ENCODE data around the gene CACNA1D. TPM values are rescaled to one million over a fixed set of nuclear protein-coding genes. Genes with fewer than 3 reads are reported as not detected.

CACNA1D gene
- total RNA-seq, 3 donors from 2014 or later: 0.96 to 50.3 (median 32.1) TPM

DNA sequence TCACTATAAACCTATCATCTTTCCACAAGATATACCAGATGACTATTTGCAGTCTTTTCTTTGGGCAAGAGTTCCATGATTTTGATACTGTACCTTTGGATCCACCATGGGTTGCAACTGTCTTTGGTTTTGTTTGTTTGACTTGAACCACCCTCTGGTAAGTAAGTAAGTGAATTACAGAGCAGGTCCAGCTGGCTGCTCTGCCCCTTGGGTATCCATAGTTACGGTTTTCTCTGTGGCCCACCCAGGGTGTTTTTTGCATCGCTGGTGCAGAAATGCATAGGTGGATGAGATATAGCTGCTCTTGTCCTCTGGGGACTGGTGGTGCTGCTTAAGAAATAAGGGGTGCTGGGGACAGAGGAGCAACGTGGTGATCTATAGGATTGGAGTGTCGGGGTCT is 318.0 kb downstream of the CACNA1D start:
- intact Hi-C loops (cut with DNase I; ENCODE audit: low total_unique reads): no loop called here
- TF ChIP-seq POLR2AphosphoS5 (IDR thresholded peaks at IDR 0.05) (no peak), POLR2A (IDR thresholded peaks at IDR 0.05) (no peak)
- TF ChIP-seq, protein P1, sequence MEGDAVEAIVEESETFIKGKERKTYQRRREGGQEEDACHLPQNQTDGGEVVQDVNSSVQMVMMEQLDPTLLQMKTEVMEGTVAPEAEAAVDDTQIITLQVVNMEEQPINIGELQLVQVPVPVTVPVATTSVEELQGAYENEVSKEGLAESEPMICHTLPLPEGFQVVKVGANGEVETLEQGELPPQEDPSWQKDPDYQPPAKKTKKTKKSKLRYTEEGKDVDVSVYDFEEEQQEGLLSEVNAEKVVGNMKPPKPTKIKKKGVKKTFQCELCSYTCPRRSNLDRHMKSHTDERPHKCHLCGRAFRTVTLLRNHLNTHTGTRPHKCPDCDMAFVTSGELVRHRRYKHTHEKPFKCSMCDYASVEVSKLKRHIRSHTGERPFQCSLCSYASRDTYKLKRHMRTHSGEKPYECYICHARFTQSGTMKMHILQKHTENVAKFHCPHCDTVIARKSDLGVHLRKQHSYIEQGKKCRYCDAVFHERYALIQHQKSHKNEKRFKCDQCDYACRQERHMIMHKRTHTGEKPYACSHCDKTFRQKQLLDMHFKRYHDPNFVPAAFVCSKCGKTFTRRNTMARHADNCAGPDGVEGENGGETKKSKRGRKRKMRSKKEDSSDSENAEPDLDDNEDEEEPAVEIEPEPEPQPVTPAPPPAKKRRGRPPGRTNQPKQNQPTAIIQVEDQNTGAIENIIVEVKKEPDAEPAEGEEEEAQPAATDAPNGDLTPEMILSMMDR (IDR thresholded peaks at IDR 0.05): no peak

DNA sequence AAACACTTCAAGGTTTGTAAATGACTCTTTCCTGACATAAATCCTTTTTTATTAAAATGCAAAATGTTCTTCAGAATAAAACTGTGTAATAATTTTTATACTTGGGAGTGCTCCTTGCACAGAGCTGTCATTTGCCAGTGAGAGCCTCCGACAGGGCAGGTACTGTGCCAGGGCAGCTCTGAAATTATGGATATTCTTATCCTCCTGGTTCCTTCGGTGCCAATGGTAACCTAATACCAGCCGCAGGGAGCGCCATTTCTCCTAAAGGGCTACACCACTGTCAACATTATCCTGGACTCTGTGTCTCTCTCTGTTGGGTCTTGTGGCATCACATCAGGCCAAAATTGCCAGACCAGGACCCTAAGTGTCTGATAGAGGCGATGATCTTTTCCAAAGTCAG is 318.8 kb downstream of the CACNA1D start:
- H3K4me3 ChIP-seq: no peak overlapping the region
- peaks cover 5% of the 10 kb centered on the region for H3K36me3 ChIP-seq
- no peak for DNase-seq (ENCODE audit: low spot score in 2 of 2)
- no peaks in the 10 kb centered on the region for H3K27me3 ChIP-seq
- no peak overlapping the region for H3K27ac ChIP-seq
- no peaks in the 10 kb centered on the region for H3K9me3 ChIP-seq
- no peaks in the 10 kb centered on the region for H3K4me1 ChIP-seq
- intact Hi-C loops (cut with DNase I; ENCODE audit: low total_unique reads): no loop called here
- TF ChIP-seq, protein P1 (IDR thresholded peaks at IDR 0.05): no peak
- no peak for TF ChIP-seq POLR2A (IDR thresholded peaks at IDR 0.05)
- TF ChIP-seq POLR2AphosphoS5 (IDR thresholded peaks at IDR 0.05): no peak

More for the DNA sequence above, 318.0 kb downstream of the CACNA1D start:
- no peaks in the 10 kb centered on the region for H3K9me3 ChIP-seq
- no peaks in the 10 kb centered on the region for H3K4me1 ChIP-seq
- no peak overlapping the region for H3K4me3 ChIP-seq
- no peak overlapping the region for H3K27ac ChIP-seq
- H3K27me3 ChIP-seq: no peaks in the 10 kb centered on the region
- DNase-seq (ENCODE audit: low spot score in 2 of 2): no peak
- peaks cover 4% of the 10 kb centered on the region for H3K36me3 ChIP-seq

DNA sequence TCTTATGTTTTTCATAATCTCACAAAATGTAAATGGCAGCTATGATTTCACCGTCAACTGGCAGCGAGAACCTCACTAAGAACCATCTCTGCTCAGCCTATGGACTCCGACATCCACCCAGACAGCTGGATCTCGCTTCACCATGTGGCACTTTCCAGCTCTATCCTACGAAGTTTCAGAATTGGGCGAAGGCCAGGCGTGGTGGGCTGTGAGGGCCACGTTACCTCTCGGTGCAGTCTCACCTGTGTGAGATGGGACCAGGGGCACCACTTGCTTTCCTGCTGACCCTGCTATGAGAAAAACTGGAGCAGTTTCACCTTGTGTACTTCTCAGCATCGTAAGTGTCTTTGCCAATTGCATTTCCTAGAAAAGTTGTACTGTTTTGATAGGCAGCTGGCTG is 319.5 kb downstream of the CACNA1D start:
- DNase-seq (ENCODE audit: low spot score in 2 of 2): no peak
- Histone ChIP-seq H3K27me3 (no peaks in the 10 kb centered on the region), H3K4me3 (no peak overlapping the region), H3K9me3 (no peaks in the 10 kb centered on the region), H3K4me1 (no peaks in the 10 kb centered on the region), H3K27ac (no peak overlapping the region), H3K36me3 (peaks cover 5% of the 10 kb centered on the region)
- no peak for TF ChIP-seq POLR2AphosphoS5 (IDR thresholded peaks at IDR 0.05)
- TF ChIP-seq, protein P1 (IDR thresholded peaks at IDR 0.05): no peak
- intact Hi-C loops (cut with DNase I; ENCODE audit: low total_unique reads): no loop called here

DNA sequence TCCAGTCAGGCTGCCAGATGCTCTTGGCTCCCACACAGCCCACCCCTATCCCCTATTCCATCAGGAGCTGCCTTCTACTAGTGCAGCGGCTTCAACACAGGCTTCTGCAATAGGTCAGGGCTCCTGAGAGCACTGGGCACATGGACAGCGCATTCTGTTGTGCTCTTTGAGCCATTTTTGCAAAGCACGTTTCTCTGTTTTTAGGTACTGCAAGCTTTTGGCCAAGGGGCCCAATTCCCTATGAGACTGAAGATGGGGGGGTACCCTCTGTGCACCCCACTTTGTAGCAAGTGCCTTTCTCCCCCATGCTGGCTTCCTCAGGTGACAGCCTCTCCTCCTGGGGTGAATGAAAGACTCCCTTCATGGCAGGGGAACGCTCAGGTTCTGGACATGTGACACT is 320.7 kb downstream of the CACNA1D start:
- Histone ChIP-seq H3K4me1 (no peaks in the 10 kb centered on the region), H3K27me3 (no peaks in the 10 kb centered on the region), H3K36me3 (peaks cover 5% of the 10 kb centered on the region), H3K27ac (no peak overlapping the region), H3K9me3 (no peaks in the 10 kb centered on the region), H3K4me3 (no peak overlapping the region)
- no peak for DNase-seq (ENCODE audit: low spot score in 2 of 2)
- TF ChIP-seq, protein P1 (IDR thresholded peaks at IDR 0.05): no peak
- TF ChIP-seq POLR2AphosphoS5 (IDR thresholded peaks at IDR 0.05): no peak
- no peak for TF ChIP-seq POLR2A (IDR thresholded peaks at IDR 0.05)
- intact Hi-C loops (cut with DNase I; ENCODE audit: low total_unique reads): no loop called here

DNA sequence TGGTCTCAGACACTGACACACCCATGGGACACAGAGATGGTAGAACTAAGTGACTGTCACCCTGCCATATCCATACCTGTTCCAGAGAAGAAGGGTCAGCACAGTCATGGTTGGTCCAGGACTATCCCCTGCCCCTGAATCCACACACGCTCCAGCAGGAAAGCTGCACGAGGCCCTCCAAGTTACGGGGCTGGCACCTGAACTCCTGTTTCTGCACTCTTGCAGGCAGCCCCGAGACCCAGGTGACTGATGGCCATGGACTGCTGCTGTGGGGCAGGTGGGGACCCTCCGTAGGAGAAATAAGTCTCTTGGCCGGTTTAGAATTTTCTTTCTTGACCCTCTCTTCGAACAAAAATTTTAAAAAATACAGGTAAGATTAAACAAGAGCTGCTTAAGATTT is 321.2 kb downstream of the CACNA1D start:
- no peak overlapping the region for H3K4me3 ChIP-seq
- peaks cover 5% of the 10 kb centered on the region for H3K36me3 ChIP-seq
- intact Hi-C loops (cut with DNase I; ENCODE audit: low total_unique reads): no loop called here
- no peaks in the 10 kb centered on the region for H3K9me3 ChIP-seq
- TF ChIP-seq POLR2AphosphoS5 (IDR thresholded peaks at IDR 0.05) (no peak), POLR2A (IDR thresholded peaks at IDR 0.05) (no peak)
- TF ChIP-seq, protein P1 (IDR thresholded peaks at IDR 0.05): no peak
- H3K27ac ChIP-seq: no peak overlapping the region
- no peak for DNase-seq (ENCODE audit: low spot score in 2 of 2)
- no peaks in the 10 kb centered on the region for H3K27me3 ChIP-seq
- no peaks in the 10 kb centered on the region for H3K4me1 ChIP-seq
